ENCODE results near the gene PRR33.

DNA sequence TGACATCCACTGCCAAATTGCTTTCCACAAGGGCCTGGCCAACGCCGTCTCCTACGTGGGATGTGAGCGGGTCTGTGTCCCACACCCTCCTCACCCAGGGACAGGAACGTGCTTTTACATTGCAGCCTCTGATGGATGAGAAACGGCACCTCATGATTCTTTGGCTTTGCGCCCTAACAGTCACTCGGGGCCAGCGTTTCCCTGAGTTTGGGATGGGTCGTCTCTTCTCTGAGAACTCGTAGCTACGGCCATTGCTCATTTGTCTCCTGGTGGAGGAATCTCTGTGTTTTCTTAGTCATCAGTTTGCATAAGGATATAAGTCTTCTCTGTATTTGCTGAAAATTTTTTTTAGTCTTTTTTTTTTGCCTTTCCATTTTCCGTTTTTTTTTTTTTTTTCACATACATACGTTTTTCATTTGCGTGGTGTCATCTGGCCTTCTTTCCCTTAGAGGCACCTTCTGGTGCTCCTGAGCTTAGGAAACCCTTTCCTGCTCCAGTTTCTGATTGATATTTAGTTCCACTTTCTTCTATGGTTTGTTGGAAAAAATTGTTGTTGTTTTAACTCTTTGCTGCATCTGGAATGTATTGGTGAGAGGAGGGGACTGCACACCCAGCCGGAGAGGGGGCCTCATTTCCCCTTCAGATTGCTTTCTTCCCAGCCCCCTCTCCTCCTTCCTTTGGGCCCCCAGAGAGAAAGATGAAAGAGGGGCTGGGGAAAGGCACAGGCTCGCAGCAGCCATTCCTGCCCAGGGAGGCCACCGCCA, 39.8 kb upstream of the PRR33 start:
- TF ChIP-seq, protein P1, sequence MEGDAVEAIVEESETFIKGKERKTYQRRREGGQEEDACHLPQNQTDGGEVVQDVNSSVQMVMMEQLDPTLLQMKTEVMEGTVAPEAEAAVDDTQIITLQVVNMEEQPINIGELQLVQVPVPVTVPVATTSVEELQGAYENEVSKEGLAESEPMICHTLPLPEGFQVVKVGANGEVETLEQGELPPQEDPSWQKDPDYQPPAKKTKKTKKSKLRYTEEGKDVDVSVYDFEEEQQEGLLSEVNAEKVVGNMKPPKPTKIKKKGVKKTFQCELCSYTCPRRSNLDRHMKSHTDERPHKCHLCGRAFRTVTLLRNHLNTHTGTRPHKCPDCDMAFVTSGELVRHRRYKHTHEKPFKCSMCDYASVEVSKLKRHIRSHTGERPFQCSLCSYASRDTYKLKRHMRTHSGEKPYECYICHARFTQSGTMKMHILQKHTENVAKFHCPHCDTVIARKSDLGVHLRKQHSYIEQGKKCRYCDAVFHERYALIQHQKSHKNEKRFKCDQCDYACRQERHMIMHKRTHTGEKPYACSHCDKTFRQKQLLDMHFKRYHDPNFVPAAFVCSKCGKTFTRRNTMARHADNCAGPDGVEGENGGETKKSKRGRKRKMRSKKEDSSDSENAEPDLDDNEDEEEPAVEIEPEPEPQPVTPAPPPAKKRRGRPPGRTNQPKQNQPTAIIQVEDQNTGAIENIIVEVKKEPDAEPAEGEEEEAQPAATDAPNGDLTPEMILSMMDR (IDR thresholded peaks at IDR 0.05), result no peak
- TF ChIP-seq, protein P2, sequence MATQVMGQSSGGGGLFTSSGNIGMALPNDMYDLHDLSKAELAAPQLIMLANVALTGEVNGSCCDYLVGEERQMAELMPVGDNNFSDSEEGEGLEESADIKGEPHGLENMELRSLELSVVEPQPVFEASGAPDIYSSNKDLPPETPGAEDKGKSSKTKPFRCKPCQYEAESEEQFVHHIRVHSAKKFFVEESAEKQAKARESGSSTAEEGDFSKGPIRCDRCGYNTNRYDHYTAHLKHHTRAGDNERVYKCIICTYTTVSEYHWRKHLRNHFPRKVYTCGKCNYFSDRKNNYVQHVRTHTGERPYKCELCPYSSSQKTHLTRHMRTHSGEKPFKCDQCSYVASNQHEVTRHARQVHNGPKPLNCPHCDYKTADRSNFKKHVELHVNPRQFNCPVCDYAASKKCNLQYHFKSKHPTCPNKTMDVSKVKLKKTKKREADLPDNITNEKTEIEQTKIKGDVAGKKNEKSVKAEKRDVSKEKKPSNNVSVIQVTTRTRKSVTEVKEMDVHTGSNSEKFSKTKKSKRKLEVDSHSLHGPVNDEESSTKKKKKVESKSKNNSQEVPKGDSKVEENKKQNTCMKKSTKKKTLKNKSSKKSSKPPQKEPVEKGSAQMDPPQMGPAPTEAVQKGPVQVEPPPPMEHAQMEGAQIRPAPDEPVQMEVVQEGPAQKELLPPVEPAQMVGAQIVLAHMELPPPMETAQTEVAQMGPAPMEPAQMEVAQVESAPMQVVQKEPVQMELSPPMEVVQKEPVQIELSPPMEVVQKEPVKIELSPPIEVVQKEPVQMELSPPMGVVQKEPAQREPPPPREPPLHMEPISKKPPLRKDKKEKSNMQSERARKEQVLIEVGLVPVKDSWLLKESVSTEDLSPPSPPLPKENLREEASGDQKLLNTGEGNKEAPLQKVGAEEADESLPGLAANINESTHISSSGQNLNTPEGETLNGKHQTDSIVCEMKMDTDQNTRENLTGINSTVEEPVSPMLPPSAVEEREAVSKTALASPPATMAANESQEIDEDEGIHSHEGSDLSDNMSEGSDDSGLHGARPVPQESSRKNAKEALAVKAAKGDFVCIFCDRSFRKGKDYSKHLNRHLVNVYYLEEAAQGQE (IDR thresholded peaks at IDR 0.05; ENCODE audit: insufficient read depth in 1 of 2, low read depth in 2 of 2, low read length in 1 of 2), result no peak
- TF ChIP-seq TCF7L2 (IDR thresholded peaks at IDR 0.05; ENCODE audit: low read depth, low read length), result no peak

Data from Panc1 (cell line).